EH (cell line): ENCODE results near the gene ADAMTS2.

Source experiments
- DNase-seq: peaks from one replicate; pipeline ENCODE4 v3.0.0-alpha.2; 2015; ENCODE audit warnings: low read depth

The ADAMTS2 gene

GRCh38 chr5:179193746-179194145 lies 151.5 kb downstream of the ADAMTS2 start:
- no peak for DNase-seq

DNA sequence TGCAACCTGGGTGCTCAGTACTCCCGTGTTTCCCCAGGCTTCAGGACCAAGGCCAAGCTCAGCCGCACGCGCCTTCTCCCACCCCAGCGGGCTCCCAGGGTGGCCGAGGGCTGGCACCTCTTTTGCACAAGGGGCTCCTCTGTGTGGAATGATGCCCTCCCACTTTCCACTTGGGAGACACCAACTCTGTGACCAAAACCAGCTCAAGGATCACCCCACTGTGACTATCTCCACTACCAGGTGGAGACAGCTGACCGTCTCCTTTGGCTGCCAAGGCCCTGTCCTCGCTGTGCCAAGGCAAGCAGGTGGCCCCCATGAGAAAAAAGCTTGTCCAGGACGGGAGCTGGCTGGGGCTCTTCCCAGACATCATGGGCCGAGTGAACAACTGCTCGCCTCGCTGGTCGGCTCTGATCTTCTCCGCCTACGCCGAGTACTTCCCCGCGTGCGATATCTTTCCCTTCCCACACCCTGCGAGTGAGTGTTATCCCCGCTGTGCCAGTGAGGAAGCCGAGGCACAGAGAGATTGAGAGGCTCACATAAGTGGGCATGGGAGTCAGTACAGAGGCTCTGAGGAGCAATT lies 152.3 kb downstream of the ADAMTS2 start:
- DNase-seq, result no peak

GRCh38 chr5:179192185-179192890 lies 152.9 kb downstream of the ADAMTS2 start:
- no peak for DNase-seq

- DNase-seq, result no peak
These were observed 153.6 kb downstream of the ADAMTS2 start for GRCh38 chr5:179191506-179192184.

DNA sequence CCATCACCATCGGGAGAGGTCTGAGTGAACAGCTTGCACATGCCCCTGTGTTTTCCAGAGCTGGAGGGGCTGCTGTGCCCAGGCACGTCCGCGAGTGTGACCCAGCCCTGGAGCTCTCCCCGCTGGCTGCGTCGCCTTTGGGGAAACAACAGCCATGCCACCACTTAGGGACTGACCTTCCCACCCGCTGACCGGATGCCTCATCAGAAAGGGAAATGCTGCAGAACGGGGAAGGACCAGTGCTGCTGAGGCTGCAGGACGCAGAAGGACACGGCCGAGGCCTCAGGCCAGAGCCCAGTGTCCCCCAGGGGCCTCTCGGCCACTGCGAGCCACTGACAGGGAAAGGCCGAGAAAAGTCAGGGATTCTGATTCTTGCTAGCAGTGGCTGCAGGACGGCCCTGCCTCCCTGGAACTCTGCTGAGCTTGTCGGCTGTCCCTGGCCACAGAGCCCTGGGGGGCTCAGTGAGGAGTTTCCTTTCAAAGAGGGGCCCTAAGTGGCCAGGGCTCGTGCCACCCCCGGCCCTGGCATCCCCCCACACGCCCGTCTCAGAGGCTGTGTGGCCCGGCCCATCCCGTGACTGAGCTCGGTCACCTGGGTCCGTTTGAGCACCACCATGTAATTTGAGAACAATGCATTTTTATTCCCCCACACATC lies 154.3 kb downstream of the ADAMTS2 start:
- DNase-seq, result no peak

- DNase-seq, result no peak
These were observed 156.6 kb downstream of the ADAMTS2 start for GRCh38 chr5:179188636-179189035.

GRCh38 chr5:179187681-179188575 lies 157.3 kb downstream of the ADAMTS2 start:
- DNase-seq, result no peak

DNA sequence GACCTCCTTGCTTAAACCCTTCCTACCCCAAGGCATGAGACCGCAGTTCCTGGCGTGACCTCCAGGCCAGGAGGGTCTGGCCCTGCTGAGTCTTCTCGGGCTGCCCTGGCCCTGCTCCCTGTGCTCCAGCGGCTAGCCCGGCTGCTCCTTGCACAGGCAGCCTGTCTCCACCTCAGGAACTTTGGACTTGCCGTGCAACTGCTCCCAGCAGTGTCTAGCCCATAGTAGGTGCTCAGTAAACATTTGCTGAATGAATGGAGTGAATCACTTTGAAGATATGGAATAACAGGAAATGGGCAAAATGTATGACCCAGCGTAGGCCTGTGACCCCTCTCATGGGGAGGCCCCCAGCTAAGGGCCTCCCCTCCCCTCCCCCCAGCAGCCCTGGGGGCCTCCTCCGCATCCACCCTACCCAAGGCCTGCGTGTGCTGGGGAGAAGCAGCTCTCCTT lies 158.0 kb downstream of the ADAMTS2 start:
- no peak for DNase-seq

- DNase-seq, result no peak
These were observed 158.5 kb downstream of the ADAMTS2 start for GRCh38 chr5:179186801-179187200.

- DNase-seq, result no peak
These were observed 159.3 kb downstream of the ADAMTS2 start for GRCh38 chr5:179185941-179186411.

DNA sequence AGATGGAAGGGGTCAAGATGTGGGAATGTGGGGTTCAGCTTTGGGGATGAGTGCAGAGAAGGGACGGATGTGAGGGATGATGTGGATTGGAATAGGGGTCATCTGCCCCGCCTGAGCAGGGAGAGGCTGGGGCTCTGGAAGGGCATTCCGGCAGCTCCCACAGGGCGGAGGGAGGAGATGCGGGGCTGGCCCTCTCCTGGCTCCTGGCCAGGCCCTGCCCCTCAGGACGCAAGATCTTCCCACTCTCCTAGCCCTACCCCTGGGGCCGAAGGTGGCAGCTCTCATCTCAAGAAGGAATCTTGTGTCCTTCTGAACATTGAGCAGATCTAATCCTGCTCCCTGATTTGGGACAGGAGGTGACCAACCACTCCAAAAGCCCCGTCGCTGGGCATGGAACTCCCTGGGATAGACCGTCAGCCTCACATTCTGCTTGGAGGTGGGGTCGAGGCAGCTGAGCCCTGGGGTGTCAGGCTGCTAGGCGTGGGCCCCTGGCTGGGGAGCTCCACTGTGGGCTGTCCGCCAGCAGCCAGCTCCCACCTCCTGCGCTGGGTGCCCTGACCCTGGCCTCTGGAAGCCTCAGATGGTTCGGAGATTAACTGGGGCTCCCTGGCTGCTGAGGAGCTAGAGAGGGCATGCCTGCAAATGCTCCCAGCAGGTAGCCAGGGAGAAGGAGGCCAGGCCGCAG lies 159.9 kb downstream of the ADAMTS2 start:
- DNase-seq, result no peak

DNA sequence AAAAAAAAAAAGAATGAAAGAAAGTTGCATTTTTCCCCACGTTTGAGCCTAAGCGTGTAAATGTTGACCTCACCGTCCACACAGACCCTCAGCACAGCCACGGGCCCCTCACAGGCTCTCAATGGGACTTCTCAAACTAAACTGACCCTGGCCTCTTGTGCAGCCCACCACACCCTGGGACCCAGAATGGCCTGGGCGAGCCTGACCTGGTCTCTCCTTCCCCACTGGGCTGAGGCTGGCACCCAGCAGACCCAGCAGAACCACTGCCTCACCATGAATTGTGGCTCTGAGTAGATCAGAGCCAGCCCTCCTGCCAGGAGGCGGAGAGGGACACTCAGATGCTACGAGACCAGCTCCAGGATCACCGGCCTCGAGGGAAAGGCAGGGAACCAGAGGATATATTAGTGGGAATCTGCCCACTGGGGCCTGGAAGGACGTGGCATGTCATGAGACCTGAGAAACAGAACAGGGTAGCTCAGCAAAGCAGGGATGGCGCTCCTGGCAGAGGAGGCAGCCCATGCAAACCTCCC lies 160.7 kb downstream of the ADAMTS2 start:
- DNase-seq, result no peak

DNA sequence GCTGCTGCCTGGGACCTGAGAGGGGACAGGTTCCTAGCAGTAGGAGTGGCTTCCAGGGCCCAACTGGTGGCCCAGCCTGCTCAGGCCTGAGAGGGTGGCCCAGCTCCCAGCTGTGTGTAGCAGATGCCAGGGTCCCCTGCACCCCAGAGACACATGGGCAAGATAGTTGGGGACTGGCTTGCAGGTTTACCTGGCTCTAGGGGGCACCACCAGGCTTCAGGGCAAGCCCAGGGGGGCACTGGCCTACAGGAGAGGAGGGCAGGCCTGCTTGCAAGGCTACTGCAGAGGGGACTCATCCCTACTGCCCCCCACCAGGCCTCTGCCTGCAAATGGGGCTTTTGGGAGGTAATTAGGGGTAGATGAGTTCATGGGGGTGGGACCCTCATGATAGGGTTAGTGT lies 161.8 kb downstream of the ADAMTS2 start:
- no peak for DNase-seq

DNA sequence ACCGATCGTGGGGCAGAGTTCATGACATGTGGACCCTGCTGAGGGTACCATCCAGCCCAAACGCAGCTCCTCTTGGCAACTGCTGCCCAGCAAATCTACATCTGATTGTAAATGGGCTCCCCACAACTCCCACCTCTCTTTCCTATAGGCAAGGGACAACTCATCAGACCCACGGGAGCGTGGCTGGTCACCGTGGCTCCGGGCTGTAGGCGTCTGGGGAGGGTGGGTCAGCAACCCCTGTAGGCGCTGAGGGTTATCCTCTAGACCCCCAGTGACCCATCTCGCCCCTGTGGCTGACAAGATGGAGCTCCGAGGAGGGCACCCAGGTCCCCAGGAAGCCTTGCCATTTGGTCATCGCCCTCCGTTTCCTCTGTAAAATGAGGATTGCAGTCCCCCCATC lies 162.7 kb downstream of the ADAMTS2 start:
- DNase-seq, result no peak

GRCh38 chr5:179181988-179182387 lies 163.3 kb downstream of the ADAMTS2 start:
- no peak for DNase-seq

DNA sequence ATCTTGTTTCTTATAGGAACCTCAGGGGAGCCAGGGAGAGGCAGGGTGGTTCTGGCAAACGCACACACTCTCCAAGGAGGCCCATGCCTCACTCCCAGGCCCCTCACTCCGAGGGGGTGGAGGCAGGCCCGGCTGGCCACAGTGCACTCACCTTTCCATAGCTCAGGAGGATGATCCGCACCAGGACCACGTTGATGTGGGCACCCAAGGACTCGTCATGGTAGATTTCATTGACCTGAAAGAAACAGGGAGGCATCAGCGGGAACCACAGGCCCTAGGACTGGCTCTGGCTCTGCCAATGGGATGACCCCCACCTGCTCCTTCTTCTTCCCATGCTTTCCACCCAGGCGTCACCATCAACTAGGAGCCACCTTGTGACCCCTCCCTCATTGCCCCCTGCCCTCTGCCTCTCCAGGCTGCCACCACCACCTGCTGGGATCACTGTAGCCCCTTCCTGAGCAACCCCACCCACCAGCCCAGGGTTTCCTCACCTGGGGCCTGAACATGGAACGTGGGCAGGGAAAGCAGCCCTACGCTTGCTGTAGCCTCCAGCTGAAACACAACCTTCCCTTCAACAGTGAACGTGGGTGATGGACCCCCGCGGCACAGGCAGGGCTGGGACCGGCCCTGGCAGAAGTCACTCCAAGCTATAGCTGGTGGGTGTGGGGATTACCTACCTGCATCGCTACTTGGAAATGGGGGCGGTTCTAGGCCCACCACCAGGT lies 164.2 kb downstream of the ADAMTS2 start:
- no peak for DNase-seq

GRCh38 chr5:179180061-179180610 lies 165.1 kb downstream of the ADAMTS2 start:
- no peak for DNase-seq

DNA sequence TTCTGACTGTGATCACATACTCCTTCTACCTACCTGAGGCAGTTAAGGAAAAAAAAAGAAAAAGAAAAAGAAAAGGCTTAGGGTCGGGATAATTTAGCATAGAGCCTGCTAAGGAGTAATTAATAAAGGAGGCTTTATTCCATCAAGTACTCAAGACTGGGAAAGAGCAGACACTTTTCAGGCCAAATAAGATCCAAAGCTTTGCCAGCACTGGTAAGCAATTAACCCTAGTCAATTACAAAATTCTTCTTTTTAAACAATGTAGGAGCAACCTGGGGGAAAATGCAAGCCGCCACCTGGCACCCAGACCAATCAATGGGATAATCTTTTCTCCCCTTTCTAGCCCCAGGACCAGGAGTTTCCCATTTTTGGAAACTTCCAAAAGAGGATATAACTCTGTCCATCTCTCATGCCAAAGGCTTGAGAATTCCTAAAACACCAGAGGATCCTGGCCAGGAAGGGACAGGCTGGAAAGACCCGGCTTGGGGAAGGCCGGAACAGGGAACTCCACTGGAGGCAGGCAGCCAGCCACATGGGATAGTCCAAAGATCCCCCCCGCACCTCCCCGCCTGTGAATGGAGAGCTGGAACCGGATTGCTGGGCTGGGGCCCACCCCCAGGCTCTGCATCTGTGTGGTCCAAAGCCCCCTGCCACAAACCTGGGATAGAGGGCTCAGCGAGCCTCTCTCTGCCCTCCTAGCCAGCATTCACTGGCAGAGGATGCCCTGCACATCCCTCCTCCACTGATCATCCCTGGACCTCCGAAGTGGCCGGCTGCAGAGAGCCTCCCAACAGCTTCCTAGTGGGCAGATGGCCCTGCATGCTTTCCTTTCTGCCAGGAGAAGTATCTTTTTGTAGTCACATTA lies 167.3 kb downstream of the ADAMTS2 start:
- no peak for DNase-seq
